ENCODE measurements around the gene ROBO2. TPM values are rescaled to one million over a fixed set of nuclear protein-coding genes. Genes with fewer than 3 reads are reported as not detected.

Gene ROBO2
- total RNA-seq, 1 experiment from 2014 or later, result 0.16 TPM

- Mint-ChIP-seq H3K4me3 (ENCODE audit: unreplicated experiment) (no peak overlapping the region), H3K36me3 (ENCODE audit: insufficient read depth, unreplicated experiment) (no peaks in the 10 kb centered on the region), H3K4me1 (ENCODE audit: low read depth, unreplicated experiment) (no peaks in the 10 kb centered on the region), H3K9me3 (ENCODE audit: unreplicated experiment) (no peaks in the 10 kb centered on the region), H3K27ac (ENCODE audit: unreplicated experiment) (no peak overlapping the region), H3K27me3 (ENCODE audit: insufficient read depth, unreplicated experiment) (peaks cover 2% of the 10 kb centered on the region)
- ChIA-PET POLR2A (no interaction called here), CTCF (no interaction called here)
- no peaks in the 10 kb centered on the region for H3K27me3 ChIP-seq (replicated peaks; ENCODE audit: control insufficient read depth, insufficient read depth, low read length)
- TF ChIP-seq, protein P1, sequence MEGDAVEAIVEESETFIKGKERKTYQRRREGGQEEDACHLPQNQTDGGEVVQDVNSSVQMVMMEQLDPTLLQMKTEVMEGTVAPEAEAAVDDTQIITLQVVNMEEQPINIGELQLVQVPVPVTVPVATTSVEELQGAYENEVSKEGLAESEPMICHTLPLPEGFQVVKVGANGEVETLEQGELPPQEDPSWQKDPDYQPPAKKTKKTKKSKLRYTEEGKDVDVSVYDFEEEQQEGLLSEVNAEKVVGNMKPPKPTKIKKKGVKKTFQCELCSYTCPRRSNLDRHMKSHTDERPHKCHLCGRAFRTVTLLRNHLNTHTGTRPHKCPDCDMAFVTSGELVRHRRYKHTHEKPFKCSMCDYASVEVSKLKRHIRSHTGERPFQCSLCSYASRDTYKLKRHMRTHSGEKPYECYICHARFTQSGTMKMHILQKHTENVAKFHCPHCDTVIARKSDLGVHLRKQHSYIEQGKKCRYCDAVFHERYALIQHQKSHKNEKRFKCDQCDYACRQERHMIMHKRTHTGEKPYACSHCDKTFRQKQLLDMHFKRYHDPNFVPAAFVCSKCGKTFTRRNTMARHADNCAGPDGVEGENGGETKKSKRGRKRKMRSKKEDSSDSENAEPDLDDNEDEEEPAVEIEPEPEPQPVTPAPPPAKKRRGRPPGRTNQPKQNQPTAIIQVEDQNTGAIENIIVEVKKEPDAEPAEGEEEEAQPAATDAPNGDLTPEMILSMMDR (IDR thresholded peaks at IDR 0.05; ENCODE audit: insufficient read depth in 1 of 2, low read depth in 1 of 2, low read length in 1 of 2, severe bottlenecking in 1 of 2, unreplicated experiment in 1 of 2), result no peak
- no TSS peak for BruUV-seq (replicated peaks)
- no peaks in the 10 kb centered on the region for H3K36me3 ChIP-seq (ENCODE audit: control insufficient read depth, insufficient read depth, low read length)
- no peaks in the 10 kb centered on the region for H3K9me3 ChIP-seq
- DNase-seq, result no peak
- H3K4me3 ChIP-seq (ENCODE audit: low read depth, low read length), result no peak overlapping the region
- no peaks in the 10 kb centered on the region for H3K4me1 ChIP-seq
- intact Hi-C loops (cut with micrococcal nuclease; ENCODE audit: unreplicated experiment), result no loop called here
Observed at GRCh38 chr3:77014226-77014625, 25.7 kb upstream of the ROBO2 start.

DNA sequence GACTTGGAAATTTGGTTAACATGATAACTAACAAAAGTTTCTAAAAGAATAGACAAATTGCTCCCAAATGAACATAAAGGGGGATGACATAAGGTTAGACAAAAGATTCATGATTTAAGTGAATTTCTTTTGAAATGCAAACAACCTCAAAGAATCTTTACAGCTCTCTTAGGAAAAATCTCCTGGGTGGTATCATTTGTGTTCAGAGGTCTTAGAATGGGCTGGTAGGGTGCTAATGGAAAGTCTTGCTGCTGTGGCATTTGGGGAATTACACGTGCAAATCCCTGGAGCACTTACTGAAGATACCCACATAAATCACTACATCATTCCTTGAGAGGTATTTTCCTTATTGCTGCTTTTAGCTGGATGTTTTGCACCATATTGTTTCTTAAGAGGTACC lies 14.4 kb upstream of the ROBO2 start:
- no peak for DNase-seq
- no peaks in the 10 kb centered on the region for H3K9me3 ChIP-seq
- BruUV-seq (replicated peaks), result no TSS peak
- H3K4me1 ChIP-seq, result no peaks in the 10 kb centered on the region; the same call in 1 of the 2 replicates
- TF ChIP-seq, protein P1 (IDR thresholded peaks at IDR 0.05; ENCODE audit: insufficient read depth in 1 of 2, low read depth in 1 of 2, low read length in 1 of 2, severe bottlenecking in 1 of 2, unreplicated experiment in 1 of 2), result no peak
- no peaks in the 10 kb centered on the region for H3K36me3 Mint-ChIP-seq (ENCODE audit: insufficient read depth, unreplicated experiment)
- no peaks in the 10 kb centered on the region for H3K4me1 Mint-ChIP-seq (ENCODE audit: low read depth, unreplicated experiment)
- no peaks in the 10 kb centered on the region for H3K36me3 ChIP-seq (ENCODE audit: control insufficient read depth, insufficient read depth, low read length)
- H3K4me3 Mint-ChIP-seq (ENCODE audit: unreplicated experiment), result no peak overlapping the region
- no peaks in the 10 kb centered on the region for H3K27me3 Mint-ChIP-seq (ENCODE audit: insufficient read depth, unreplicated experiment)
- no peaks in the 10 kb centered on the region for H3K27me3 ChIP-seq (replicated peaks; ENCODE audit: control insufficient read depth, insufficient read depth, low read length)
- H3K9me3 Mint-ChIP-seq (ENCODE audit: unreplicated experiment), result peaks cover 9% of the 10 kb centered on the region
- ChIA-PET POLR2A (no interaction called here), CTCF (no interaction called here)
- intact Hi-C loops (cut with micrococcal nuclease; ENCODE audit: unreplicated experiment), result no loop called here
- no peak overlapping the region for H3K4me3 ChIP-seq (ENCODE audit: low read depth, low read length)
- no peak overlapping the region for H3K27ac Mint-ChIP-seq (ENCODE audit: unreplicated experiment)

GRCh38 chr3:77026904-77027634 lies 12.8 kb upstream of the ROBO2 start:
- no peaks in the 10 kb centered on the region for H3K9me3 ChIP-seq
- peaks cover 9% of the 10 kb centered on the region for H3K9me3 Mint-ChIP-seq (ENCODE audit: unreplicated experiment)
- no peaks in the 10 kb centered on the region; the same call in 1 of the 2 replicates for H3K4me1 ChIP-seq
- no peaks in the 10 kb centered on the region for H3K36me3 ChIP-seq (ENCODE audit: control insufficient read depth, insufficient read depth, low read length)
- ChIA-PET CTCF (no interaction called here), POLR2A (no interaction called here)
- BruUV-seq (replicated peaks), result no TSS peak
- intact Hi-C loops (cut with micrococcal nuclease; ENCODE audit: unreplicated experiment), result no loop called here
- TF ChIP-seq, protein P1 (IDR thresholded peaks at IDR 0.05; ENCODE audit: insufficient read depth in 1 of 2, low read depth in 1 of 2, low read length in 1 of 2, severe bottlenecking in 1 of 2, unreplicated experiment in 1 of 2), result no peak
- H3K4me3 ChIP-seq (ENCODE audit: low read depth, low read length), result no peak overlapping the region
- no peaks in the 10 kb centered on the region for H3K27me3 ChIP-seq (replicated peaks; ENCODE audit: control insufficient read depth, insufficient read depth, low read length)
- H3K4me3 Mint-ChIP-seq (ENCODE audit: unreplicated experiment), result no peak overlapping the region
- no peak for DNase-seq
- no peaks in the 10 kb centered on the region for H3K27me3 Mint-ChIP-seq (ENCODE audit: insufficient read depth, unreplicated experiment)
- H3K36me3 Mint-ChIP-seq (ENCODE audit: insufficient read depth, unreplicated experiment), result no peaks in the 10 kb centered on the region
- H3K27ac Mint-ChIP-seq (ENCODE audit: unreplicated experiment), result no peak overlapping the region
- H3K4me1 Mint-ChIP-seq (ENCODE audit: low read depth, unreplicated experiment), result no peaks in the 10 kb centered on the region

Measured in Caco-2 (cell line).